H1 (cell line): ENCODE data around the gene CPNE8. TPM values are rescaled to one million over a fixed set of nuclear protein-coding genes. Genes with fewer than 3 reads are reported as not detected.

ENCODE experiments used
- CEBPB ChIP-seq: IDR thresholded peaks from 2 replicates; pipeline ENCODE4 v1.6.1; 2012; ENCODE audit warnings: low read depth, low read length
- CHD1 ChIP-seq: IDR thresholded peaks from 2 replicates; pipeline ENCODE4 v1.6.1; 2012; ENCODE audit warnings: low read depth, low read length, improper control_type of control experiment
- CHD2 ChIP-seq: IDR thresholded peaks from 2 replicates; pipeline ENCODE4 v1.6.1; 2012; ENCODE audit warnings: low read length, improper control_type of control experiment
- EP300 ChIP-seq, 2 experiments: IDR thresholded peaks; 1 replicate in 1 of 2; 2 replicates in 1 of 2; pipeline ENCODE4 v1.6.1; 2011 to 2012; ENCODE audit warnings: low read depth in 2 of 2, low read length in 2 of 2, mild to moderate bottlenecking in 2 of 2, borderline replicate concordance in 1 of 2, inconsistent platforms in 1 of 2, moderate library complexity in 1 of 2
- NANOG ChIP-seq: IDR thresholded peaks from 2 replicates; pipeline ENCODE4 v1.6.1; 2011; ENCODE audit warnings: low read length, low read depth, mild to moderate bottlenecking, inconsistent platforms; ENCODE audit not compliant: insufficient read depth, poor library complexity, severe bottlenecking
- NRF1 ChIP-seq: IDR thresholded peaks from 2 replicates; pipeline ENCODE4 v1.6.1; 2011; ENCODE audit warnings: mild to moderate bottlenecking, low read depth, low read length, improper control_type of control experiment
- SUZ12 ChIP-seq: fragments of 200-600 bp; sonication (generic); IDR thresholded peaks from 2 replicates; pipeline ENCODE4 v1.6.1; 2012; ENCODE audit warnings: mild to moderate bottlenecking, inconsistent platforms, low read length, moderate library complexity, mixed read lengths
- TAF7 ChIP-seq: optimal IDR thresholded peaks from 2 replicates; pipeline ENCODE3; 2011; ENCODE audit warnings: low read depth, mild to moderate bottlenecking, inconsistent platforms, low read length, moderate library complexity, borderline replicate concordance
- polyA plus RNA-seq, 7 experiments: library from polyadenylated mRNA; depleted of rRNA in 3 of 7; stranded (reverse) in 5 of 7; unstranded in 2 of 7; fragments of >200 nt in 5 of 7; fragments of 200-250 nt in 2 of 7; gene quantifications; 1 replicate in 5 of 7; 2 replicates in 1 of 7; 4 replicates in 1 of 7; pipeline versions ENCODE4 v1.2.1 to v1.2.3, GENCODE V29; 2011 to 2013; ENCODE audit warnings: missing spikeins in 2 of 7, mixed read lengths in 2 of 7
- total RNA-seq: library from RNA; stranded (reverse); fragmentation: NEBNext Ultra II Directional; extraction: Animal tissue kit (Norgen Biotek cat#: 25700); gene quantifications from 2 replicates; pipeline ENCODE4 v1.2.1, GENCODE V29; 2021

Gene CPNE8
- total and polyA plus RNA-seq, 2 of the 8 experiments (the other 6 are each of a cell fraction or from before 2014, with no cell fraction given), result 2.5 to 6.8 TPM

DNA sequence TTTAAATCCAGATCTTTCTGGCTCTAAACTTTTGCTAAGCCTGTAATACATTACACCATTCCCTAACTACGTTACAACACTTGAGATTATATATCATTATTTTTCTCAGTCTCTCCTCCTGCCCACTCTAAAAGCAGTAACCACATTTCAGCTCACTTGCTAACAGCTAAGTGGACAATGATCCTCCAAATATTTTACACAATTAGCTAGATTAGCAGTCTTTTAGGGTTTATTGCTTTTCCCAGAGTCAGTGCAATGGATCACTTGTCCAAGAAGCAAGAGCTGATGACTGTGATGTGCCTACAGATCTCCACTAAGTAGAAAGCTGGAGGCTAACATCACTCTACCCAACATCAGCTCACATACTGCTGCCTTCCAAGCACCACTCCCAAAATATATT is 17.6 kb downstream of the CPNE8 start (continued):
- TF ChIP-seq CHD2 (no peak), TAF7 (no peak), CHD1 (no peak), CEBPB (no peak), EP300 (IDR thresholded peaks at IDR 0.05; ENCODE audit: borderline replicate concordance in 1 of 2, low read depth in 2 of 2, low read length in 2 of 2) (no peak), SUZ12 (no peak), NRF1 (no peak), NANOG (no peak)
